Epithelial cell of prostate (primary cell): Measurements from ENCODE around the gene MCF2L.
"Not testable (repeated sequence)": the region's sequence is repeated elsewhere in the genome, so short reads cannot be mapped to it uniquely, and the experiment has no call there.

Source experiments
- DNase-seq: peaks from one replicate; pipeline ENCODE4 v3.0.0-alpha.2; 2011; ENCODE audit warnings: low read depth, low spot score
- H3K27ac ChIP-seq: fragments of 450-650 bp; 2 replicates; pipeline ENCODE4 v1.5.1; 2017; ENCODE audit warnings: mild to moderate bottlenecking

Gene MCF2L

DNA sequence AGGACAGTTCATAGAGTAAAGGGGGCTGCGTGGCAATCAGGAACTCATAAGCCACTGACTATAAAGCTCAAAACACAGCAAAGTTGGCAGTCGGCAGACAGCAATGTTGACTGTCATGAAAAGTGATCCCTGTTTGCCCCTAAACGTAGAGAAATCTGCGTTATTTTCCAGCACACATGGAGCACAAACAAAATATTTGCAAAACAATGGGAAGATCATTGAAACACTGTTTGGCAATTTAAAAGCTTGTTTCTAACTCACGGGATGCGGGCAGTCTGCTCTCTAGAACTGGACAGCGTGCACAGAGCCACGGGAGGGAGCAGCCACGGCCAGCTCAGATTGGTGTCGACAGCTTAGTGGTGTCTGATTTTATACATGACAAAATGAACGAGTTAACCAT lies 130.1 kb downstream of the MCF2L start:
- H3K27ac ChIP-seq = no peak overlapping the region
- DNase-seq = no peak

DNA sequence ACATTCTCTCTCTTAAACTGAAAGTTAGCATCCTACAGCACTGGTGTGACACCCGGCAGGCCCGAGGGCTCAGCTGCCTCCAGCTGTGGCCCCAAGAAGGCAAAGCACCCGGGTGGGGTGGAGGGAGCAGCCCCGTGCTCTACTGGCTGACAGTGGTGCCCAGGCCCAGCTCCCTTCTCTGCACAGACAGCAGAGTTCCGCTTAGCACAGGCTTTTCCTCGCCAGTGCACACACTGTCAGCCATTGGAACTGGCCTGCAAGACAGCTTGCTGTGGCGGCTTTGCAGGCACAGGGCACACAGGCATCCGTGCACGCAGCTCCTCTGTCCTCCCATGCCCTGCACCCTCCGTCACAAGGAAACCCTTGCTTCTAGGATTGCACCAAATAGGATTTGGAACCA lies 133.3 kb downstream of the MCF2L start:
- H3K27ac ChIP-seq, DNase-seq: not testable (repeated sequence)

DNA sequence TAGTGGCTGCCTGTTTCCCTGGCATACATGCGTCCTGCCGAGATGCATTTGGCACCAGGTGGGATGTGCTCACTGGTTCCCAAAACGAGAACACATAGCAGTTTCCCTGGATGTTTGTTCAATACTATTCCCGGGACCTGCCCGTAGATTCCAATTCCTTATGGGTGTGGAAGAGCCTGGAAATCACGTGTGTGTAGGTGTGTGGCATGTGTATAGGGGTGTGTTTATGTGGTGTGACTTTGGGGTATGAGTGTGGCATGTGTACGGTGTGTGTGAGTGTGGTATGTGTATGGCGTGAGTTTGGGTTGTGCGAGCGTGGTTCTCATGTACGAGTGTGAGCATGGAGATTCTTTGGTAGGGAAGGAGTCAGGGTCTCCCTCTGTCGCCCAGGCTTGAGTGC lies 133.7 kb downstream of the MCF2L start:
- H3K27ac ChIP-seq = no peak overlapping the region
- DNase-seq = no peak

DNA sequence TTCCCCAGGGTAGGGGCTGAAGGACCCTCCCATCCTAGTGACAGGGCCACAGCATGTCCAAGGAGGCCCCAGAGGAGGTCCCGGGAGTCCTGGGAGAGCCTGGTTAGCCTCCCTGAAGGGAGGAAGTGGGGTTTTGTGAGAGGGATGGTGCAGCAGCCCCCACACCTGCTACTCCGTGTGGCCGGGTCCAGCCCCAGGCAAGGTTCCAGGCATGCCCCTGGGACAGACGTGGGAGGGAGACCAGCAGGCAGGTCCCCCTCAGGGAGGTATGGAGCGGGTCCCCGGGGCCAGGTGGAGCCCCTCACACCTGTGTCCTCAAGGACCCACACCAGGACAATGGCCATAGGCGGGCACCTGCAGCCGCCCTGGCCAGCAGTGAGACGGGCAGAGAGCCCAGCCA lies 134.6 kb downstream of the MCF2L start:
- DNase-seq = no peak
- H3K27ac ChIP-seq = no peak overlapping the region

DNA sequence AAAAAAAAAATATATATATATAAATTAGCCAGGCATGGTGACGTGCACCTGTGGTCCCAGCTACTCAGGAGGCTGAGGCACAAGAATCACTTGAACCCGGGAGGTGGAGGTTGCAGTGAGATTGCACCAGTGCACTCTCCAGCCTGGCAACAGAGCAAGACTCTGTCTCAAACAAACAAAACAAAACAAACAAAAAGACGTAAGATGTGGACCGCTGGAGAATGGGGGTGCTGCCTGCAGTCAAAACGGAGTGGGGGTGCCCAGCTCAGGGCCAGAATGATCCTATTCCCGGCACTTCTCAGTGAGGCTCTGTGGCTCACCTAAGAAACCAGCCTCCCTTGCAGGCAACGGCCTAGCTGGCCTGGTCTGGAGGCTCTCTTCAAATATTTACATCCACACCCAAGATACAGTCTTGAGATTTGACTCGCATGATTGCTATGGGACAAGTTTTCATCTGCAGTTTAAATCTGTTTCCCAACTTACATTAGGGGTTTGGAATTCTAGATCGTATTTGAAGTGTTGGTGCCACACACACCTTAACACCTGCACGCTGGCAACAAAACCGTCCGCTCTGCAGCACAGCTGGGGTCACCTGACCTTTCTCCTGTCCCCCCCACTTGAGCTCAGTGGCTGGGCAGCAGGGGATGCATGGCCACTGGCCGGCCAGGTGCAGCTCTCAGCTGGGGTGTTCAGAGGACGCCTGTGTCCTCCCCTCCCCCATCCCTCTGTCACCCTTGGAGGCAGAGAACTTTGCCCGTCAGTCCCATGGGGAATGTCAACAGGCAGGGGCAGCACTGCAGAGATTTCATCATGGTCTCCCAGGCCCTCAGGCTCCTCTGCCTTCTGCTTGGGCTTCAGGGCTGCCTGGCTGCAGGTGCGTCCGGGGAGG lies 136.3 kb downstream of the MCF2L start, which contains the start of gene F7:
TSS of gene F7 (plus strand) at position 760 of the 889 bp plus-strand sequence. CDS start at position 811, 51 bp downstream.
- DNase-seq = no peak
- H3K27ac ChIP-seq = no peak within 1 kb of the TSS

DNA sequence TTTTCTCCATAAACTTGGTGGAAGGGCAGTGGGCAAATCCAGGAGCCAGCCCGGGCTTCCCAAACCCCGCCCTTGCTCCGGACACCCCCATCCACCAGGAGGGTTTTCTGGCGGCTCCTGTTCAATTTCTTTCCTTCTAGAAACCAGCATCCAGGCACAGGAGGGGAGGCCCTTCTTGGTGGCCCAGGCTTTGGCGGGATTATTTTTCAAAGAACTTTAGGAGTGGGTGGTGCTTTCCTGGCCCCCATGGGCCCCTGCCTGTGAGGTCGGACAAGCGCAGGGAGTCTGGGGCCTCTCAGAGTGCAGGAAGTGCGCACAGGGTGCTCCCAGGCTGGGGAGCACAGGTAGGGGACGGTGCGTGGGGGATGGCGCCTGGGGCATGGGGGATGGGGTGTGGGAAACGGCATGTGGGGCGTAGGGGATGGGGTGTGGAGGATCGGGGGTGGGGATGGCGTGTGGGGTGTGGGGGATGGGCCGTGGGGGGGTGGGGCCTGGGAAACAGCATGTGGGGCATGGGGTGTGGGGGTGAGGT lies 137.0 kb downstream of the MCF2L start:
- DNase-seq = no peak

DNA sequence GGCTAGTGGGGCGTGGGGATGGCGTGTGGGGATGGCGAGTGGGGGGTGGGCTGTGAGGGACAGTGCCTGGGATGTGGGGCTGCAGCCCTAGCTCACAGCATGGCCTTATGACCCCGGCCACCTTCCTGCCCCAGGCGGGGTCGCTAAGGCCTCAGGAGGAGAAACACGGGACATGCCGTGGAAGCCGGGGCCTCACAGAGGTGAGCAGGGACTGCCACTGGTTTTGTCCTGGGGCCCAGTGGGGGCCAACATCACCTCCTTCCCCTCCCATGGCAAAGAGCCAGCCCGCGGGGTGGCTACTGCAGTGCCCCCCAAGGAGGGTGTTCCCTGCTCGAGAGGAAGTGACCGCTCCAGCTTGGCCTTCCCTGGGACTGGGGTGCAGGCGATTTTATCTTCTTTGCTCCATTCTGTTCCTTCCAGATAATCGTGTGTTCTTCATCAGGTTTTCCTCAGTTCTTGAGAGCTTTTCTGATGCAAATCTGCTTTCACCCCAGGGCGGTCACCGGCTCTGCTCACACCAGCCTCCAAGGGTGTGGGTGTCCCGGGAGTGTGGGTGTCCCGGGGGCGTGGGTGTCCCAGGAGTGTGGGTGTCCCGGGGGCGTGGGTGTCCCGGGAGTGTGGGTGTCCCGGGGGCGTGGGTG lies 137.8 kb downstream of the MCF2L start:
- no peak for DNase-seq

More for the DNA sequence above, 137.0 kb downstream of the MCF2L start:
- no peak overlapping the region for H3K27ac ChIP-seq

DNA sequence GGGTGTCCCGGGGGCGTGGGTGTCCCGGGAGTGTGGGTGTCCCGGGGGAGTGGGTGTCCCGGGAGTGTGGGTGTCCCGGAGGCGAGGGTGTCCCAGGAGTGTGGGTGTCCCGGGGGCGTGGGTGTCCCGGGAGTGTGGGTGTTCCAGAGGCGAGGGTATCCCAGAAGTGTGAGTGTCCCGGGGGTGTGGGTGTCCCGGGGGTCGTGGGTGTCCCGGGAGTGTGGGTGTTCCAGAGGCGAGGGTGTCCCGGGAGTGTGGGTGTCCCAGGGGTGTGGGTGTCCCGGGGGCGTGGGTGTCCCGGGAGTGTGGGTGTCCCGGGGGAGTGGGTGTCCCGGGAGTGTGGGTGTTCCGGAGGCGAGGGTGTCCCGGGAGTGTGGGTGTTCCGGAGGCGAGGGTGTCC lies 139.5 kb downstream of the MCF2L start:
- not testable (repeated sequence) for H3K27ac ChIP-seq, DNase-seq

More for the DNA sequence above, 137.8 kb downstream of the MCF2L start:
- no peak overlapping the region for H3K27ac ChIP-seq

DNA sequence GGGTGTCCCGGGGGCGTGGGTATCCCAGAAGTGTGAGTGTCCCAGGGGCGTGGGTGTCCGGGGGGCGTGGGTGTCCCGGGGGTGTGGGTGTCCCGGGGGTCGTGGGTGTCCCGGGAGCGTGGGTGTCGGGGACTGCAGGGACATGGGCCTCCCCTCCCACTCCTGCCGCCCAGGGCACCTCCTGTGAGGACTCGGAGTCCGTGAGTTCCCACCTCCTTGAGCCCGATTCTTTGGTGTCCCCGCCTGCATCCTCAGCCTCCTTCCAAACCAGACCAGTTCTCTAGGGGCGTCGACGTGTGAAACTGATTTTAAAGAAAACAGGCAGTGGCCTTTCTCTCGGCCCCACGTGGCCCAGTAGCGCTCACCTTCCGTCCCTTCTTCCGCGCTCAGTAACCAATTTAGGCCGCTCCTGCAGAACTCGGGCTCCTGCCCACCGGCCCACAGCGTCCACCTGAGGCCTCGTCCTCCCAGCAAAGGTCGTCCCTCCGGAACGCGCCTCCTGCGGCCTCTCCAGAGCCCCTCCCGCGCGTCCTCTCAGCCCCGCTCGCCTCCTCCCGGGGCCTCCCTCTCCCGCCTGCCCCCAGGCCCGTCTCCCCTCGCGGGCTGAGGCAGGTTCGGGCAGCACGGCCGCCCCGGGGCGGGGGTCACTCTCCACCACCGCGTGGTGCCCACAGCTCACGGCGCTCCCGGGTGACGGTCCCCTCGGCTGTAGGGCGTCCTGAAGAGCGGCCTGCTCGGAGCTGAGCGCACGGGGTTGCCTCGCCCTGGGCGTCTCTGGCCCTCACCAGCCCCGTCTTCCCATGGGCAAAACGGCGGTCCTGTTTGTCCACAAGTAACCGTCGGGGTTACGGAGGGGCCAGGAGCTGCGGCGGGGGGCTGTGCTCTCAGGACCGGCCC lies 140.4 kb downstream of the MCF2L start:
- DNase-seq = no peak
- H3K27ac ChIP-seq = no peak overlapping the region

DNA sequence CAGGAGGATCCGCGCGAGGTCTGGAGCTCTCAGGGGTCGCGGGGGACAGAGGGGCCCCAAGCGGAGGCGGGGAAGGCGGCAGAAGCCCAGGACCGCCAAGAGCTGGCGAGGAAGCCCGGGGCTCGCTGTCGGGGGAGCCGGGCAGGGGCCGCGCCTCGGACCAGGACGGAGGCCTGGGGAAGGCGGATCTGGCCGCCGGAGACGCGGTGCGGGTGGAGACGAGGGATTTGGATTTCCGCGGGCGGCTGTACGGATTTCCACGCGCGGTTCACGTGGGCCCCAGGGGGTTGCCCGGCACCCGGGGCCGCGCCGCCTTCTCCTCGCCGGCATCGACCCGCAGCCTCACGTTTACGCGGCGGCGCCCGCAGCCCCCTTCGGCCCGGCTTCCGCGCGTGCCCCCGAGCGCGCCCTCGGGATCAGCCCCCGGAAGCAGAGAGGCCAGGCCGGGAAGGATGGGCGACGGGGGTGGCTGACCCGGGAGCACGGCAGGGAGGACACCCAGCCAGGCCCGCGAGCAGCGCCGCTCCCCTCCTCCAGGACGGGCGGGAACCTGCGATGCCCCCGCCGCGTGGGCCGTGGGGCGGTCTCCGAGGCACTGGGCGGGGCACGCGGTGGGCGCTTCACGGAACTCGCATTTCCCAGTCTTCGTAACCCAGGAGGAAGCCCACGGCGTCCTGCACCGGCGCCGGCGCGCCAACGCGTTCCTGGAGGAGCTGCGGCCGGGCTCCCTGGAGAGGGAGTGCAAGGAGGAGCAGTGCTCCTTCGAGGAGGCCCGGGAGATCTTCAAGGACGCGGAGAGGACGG lies 141.2 kb downstream of the MCF2L start:
- H3K27ac ChIP-seq = no peak overlapping the region
- no peak for DNase-seq

DNA sequence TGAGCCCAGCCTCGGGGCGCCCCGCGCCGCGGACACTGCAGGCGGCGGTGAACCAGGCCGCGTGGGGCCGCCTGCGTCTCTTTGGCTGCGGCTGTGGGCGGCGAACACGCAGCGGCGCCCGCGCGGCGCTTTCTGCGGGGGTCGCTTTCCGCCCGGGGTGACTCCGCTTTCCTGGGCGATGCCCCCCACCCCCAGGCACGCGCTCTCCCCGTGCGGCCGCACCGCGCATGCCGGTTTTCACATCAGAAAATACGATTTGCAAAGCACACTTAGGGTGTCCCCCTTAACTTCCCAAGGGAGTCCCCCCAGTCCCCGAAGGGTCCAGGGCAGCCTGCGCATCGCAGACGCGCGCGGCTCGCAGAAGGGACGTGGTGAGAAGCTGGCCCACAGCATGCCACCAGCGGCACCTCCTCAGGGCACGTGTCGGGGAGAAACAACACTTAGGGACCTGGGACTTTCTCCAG lies 141.9 kb downstream of the MCF2L start:
- H3K27ac ChIP-seq = no peak overlapping the region
- no peak for DNase-seq

DNA sequence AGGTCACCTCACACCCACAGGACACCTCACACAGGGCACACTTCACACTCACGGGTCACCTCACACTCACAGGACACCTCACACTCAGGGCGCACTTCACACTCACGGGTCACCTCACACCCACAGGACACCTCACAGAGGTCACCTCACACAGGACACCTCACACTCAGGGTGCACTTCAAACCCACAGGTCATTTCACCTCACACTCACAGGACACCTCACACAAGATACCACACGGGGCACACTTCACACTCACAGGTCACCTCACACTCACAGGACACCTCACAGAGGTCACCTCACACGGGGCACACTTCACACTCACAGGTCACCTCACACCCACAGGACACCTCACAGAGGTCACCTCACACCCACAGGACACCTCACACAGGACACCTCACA lies 142.8 kb downstream of the MCF2L start:
- DNase-seq, H3K27ac ChIP-seq: not testable (repeated sequence)

DNA sequence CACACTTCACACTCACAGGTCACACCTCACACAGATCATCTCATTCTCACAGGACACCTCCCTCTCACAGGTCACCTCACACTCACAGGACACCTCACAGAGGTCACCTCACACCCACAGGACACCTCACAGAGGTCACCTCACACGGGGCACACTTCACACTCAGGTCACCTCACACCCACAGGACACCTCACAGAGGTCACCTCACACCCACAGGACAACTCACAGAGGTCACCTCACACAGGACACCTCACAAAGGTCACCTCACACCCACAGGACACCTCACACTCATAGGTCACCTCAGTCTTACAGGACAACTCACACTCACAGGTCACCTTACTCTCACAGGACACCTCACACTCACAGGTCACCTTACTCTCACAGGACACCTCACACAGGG lies 143.5 kb downstream of the MCF2L start:
- DNase-seq, H3K27ac ChIP-seq: not testable (repeated sequence)

DNA sequence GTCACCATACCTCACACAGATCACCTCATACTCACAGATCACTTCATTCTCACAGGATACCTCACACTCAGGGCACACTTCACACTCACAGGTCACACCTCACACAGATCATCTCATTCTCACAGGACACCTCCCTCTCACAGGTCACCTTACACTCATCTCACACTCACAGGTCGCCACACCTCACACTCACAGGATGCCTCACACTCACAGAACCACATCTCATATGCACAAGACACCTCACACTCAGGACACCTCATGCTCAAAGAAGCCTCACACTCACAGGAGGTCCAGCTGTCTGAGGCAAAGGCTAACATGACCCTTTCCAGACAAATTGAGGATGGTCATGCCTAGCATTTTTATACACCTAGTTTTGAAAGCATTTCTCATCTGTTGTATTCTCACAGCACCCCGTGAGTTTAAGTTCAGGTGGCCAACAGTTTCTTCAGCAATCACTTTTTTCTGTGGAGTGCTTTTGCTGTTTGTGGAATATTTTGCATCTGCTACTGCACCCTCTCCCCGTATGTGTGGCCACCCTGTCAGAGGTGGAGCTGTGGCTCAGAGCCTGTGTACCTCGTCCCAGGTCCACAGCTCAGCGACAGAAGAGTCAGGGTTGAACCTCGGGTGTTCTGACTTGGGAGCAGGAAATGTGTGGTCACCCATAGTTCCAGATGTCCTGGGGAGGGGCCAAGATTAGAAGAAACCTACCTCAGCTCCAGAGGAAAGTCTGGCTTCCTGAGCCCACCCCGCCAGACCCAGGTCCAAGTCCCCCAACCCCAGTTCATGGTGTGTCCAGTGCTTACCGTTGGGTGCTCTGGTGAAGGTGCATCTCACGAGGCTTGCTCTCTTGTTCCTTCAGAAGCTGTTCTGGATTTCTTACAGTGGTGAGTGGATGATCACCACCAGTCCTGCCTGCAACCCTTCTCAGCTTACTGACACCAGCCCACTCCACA lies 144.2 kb downstream of the MCF2L start:
- no peak for DNase-seq
- no peak overlapping the region for H3K27ac ChIP-seq

DNA sequence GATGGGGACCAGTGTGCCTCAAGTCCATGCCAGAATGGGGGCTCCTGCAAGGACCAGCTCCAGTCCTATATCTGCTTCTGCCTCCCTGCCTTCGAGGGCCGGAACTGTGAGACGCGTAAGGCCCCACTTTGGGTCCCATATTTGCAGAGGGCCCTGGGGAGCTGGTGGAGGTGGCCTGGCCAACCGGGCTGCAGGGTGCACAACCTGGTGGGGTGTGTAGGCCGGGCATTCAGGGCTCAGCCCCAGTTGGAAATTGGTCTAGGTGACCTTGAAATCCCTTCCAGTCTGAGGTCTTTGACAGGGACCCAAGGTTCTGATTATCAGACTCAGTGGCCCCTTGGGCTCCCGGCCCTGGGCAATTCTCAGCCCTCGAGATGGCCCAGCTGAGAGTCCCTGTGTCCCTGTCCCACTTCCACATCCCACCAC lies 144.8 kb downstream of the MCF2L start:
- no peak overlapping the region for H3K27ac ChIP-seq
- DNase-seq = no peak

DNA sequence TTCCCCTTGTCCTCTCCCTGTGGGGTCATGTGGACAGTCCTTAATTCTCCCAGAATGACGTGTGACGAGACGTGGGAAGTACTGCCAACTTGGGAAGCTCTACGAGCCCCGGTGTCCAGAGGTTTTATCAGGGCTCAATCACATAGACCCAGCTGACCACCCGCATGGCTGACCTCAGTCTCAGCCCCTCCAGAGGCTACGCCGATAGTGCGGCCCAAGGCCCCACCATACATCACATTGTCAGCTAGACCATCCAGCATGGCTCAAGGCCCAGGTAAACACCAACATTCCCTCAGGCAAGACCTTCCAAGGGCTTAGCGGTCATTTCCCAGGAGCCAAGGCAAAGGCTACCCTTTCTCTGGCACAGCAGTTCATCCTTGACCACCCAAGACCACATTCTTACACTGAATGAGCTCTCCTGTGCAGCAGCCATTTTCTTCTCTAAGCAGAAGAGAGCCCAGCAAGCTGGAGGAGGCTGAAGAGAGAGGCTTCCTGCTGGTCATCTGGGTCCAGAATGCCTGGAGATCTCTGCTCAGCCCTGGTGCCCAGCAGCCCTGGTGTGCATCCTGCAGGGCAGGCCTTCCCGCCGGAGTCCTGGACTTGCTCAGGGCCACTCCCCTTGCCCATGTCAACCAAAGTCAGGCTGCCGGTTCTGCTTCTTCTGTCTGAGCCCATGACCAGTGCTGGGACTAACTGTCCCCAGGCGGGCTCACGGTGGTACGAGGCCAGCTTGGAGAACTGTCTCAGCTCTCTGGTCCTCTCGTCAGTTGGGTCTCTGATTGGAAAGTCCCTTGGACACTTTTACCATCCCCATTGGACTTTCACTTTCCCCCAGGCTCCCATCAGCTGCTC lies 145.7 kb downstream of the MCF2L start:
- H3K27ac ChIP-seq = no peak overlapping the region
- no peak for DNase-seq
